Activated T-cell treated with anti-CD3 and anti-CD28 coated beads, Interleukin-2, amount 50 U/mL, for 48 hours (primary cell): ENCODE results near the gene UBE2C.

ENCODE experiments used
- DNase-seq, 2 experiments: peaks; one replicate each; pipeline ENCODE4 v3.0.0-alpha.2; 2020

UBE2C gene

GRCh38 chr20:45833883-45834796 lies 21.7 kb downstream of the UBE2C start:
- peak; percentile 52 to 70 for DNase-seq

- DNase-seq = no peak
Observed at GRCh38 chr20:45834797-45835161, 22.3 kb downstream of the UBE2C start.

- DNase-seq = no peak
Observed at GRCh38 chr20:45835329-45835765, 22.9 kb downstream of the UBE2C start.

- DNase-seq = no peak
Observed at GRCh38 chr20:45835825-45836224, 23.4 kb downstream of the UBE2C start.

- DNase-seq = no peak
Observed at GRCh38 chr20:45836841-45837240, 24.4 kb downstream of the UBE2C start.

GRCh38 chr20:45840700-45841198 lies 28.3 kb downstream of the UBE2C start:
- no peak for DNase-seq

- DNase-seq = no peak
Observed at GRCh38 chr20:45841407-45842129, 29.1 kb downstream of the UBE2C start.

- no peak for DNase-seq
Observed at GRCh38 chr20:45842169-45842812, 29.8 kb downstream of the UBE2C start.

GRCh38 chr20:45843506-45843905 lies 31.1 kb downstream of the UBE2C start:
- no peak for DNase-seq

GRCh38 chr20:45845452-45845851 lies 33.0 kb downstream of the UBE2C start:
- no peak for DNase-seq

GRCh38 chr20:45848421-45848820 lies 36.0 kb downstream of the UBE2C start:
- DNase-seq = no peak

GRCh38 chr20:45848969-45849582 lies 36.6 kb downstream of the UBE2C start:
- no peak for DNase-seq

GRCh38 chr20:45850238-45850637 lies 37.8 kb downstream of the UBE2C start:
- DNase-seq = no peak

GRCh38 chr20:45850926-45851325 lies 38.5 kb downstream of the UBE2C start:
- no peak for DNase-seq

- DNase-seq = no peak
Observed at GRCh38 chr20:45851501-45851900, 39.1 kb downstream of the UBE2C start.

- DNase-seq = no peak
Observed at GRCh38 chr20:45852326-45852725, 39.9 kb downstream of the UBE2C start.

GRCh38 chr20:45853484-45853883 lies 41.0 kb downstream of the UBE2C start:
- no peak for DNase-seq

GRCh38 chr20:45857114-45857881 lies 44.9 kb downstream of the UBE2C start, which contains the start of the genes ACOT8 and ZSWIM3:
ACOT8 (minus strand) TSS chr20:45857392; CDS start chr20:45857315, 77 bp downstream.
ZSWIM3 (plus strand) TSS chr20:45857614; CDS start chr20:45857826, 212 bp downstream.
- DNase-seq = peak; percentile 91 to 92

- DNase-seq = no peak
Observed at GRCh38 chr20:45857882-45858216, 45.4 kb downstream of the UBE2C start.

GRCh38 chr20:45859916-45860315 lies 47.5 kb downstream of the UBE2C start:
- no peak for DNase-seq

- no peak for DNase-seq
Observed at GRCh38 chr20:45860560-45861220, 48.2 kb downstream of the UBE2C start.
